Stimulated activated CD8-positive, alpha-beta memory T cell treated with anti-CD3 and anti-CD28 coated beads, Interleukin-4, amount 100 ng/mL, for 24 hours (primary cell): Measurements from ENCODE around the gene COL24A1.

Experiments
- DNase-seq: peaks from one replicate; pipeline ENCODE4 v3.0.0-alpha.2; 2020; ENCODE audit warnings: low read depth

The COL24A1 gene

GRCh38 chr1:86156566-86157455, at the start of gene COL24A1:
TSS of gene COL24A1 (minus strand) at chr1:86156772. CDS start at chr1:86156396, 376 bp downstream.
- DNase-seq: no peak

GRCh38 chr1:86205741-86206140, 49.2 kb upstream of the COL24A1 start:
- no peak for DNase-seq

- DNase-seq: no peak
These were observed 46.2 kb upstream of the COL24A1 start for GRCh38 chr1:86202552-86203340.

GRCh38 chr1:86201311-86201710, 44.7 kb upstream of the COL24A1 start:
- DNase-seq: no peak

GRCh38 chr1:86200901-86201300, 44.3 kb upstream of the COL24A1 start:
- no peak for DNase-seq

- DNase-seq: no peak
These were observed 40.8 kb upstream of the COL24A1 start for GRCh38 chr1:86197206-86197855.

GRCh38 chr1:86195281-86195680, 38.7 kb upstream of the COL24A1 start:
- DNase-seq: no peak

- DNase-seq: no peak
These were observed 38.0 kb upstream of the COL24A1 start for GRCh38 chr1:86194491-86195034.

GRCh38 chr1:86192417-86192816, 35.8 kb upstream of the COL24A1 start:
- no peak for DNase-seq

- no peak for DNase-seq
These were observed 35.4 kb upstream of the COL24A1 start for GRCh38 chr1:86191958-86192357.

GRCh38 chr1:86190873-86191272, 34.3 kb upstream of the COL24A1 start:
- no peak for DNase-seq

- no peak for DNase-seq
These were observed 27.9 kb upstream of the COL24A1 start for GRCh38 chr1:86184426-86184825.

- DNase-seq: no peak
These were observed 27.2 kb upstream of the COL24A1 start for GRCh38 chr1:86183810-86184209.

- no peak for DNase-seq
These were observed 19.7 kb upstream of the COL24A1 start for GRCh38 chr1:86176226-86176625.

- no peak for DNase-seq
These were observed 19.2 kb upstream of the COL24A1 start for GRCh38 chr1:86175756-86176155.

- DNase-seq: no peak
These were observed 13.1 kb upstream of the COL24A1 start for GRCh38 chr1:86169625-86170024.

- DNase-seq: no peak
These were observed 3.2 kb upstream of the COL24A1 start for GRCh38 chr1:86159800-86160199.

- DNase-seq: no peak
These were observed 586 bp downstream of the COL24A1 start for GRCh38 chr1:86155807-86156565.

GRCh38 chr1:86155051-86155806, 1.3 kb downstream of the COL24A1 start:
- DNase-seq: no peak

GRCh38 chr1:86154571-86155050, 2.0 kb downstream of the COL24A1 start:
- no peak for DNase-seq

GRCh38 chr1:86153836-86154235, 2.7 kb downstream of the COL24A1 start:
- no peak for DNase-seq
